ENCODE measurements around the gene CRYBG2.
A peak's percentile ranks its signal among the peaks of the same experiment; 100 is the strongest.

CRYBG2 gene

GRCh38 chr1:26281971-26282370 is 72.0 kb downstream of the CRYBG2 start:
- Histone ChIP-seq H3K4me3 (ENCODE audit: insufficient read depth, low read depth, low read length) (no peak overlapping the region), H3K27me3 (ENCODE audit: control insufficient read depth, insufficient read depth, low read length, poor library complexity, severe bottlenecking) (no peaks in the 10 kb centered on the region), H3K4me1 (ENCODE audit: control insufficient read depth, insufficient read depth, low read length) (peaks cover 37% of the 10 kb centered on the region), H3K27ac (ENCODE audit: insufficient read depth, low read depth, low read length, poor library complexity, severe bottlenecking) (peak overlapping the region; percentile 90), H3K9me3 (ENCODE audit: control insufficient read depth, low read length) (no peaks in the 10 kb centered on the region), H3K36me3 (ENCODE audit: control insufficient read depth, insufficient read depth, low read length) (peaks cover 13% of the 10 kb centered on the region)
- WGBS, 2 experiments, result 4 to 5% methylated on average over 15 of the region's 15 CpGs

GRCh38 chr1:26281091-26281958 is 72.6 kb downstream of the CRYBG2 start:
- H3K36me3 ChIP-seq (ENCODE audit: control insufficient read depth, insufficient read depth, low read length), result peaks cover 19% of the 10 kb centered on the region
- H3K27me3 ChIP-seq (ENCODE audit: control insufficient read depth, insufficient read depth, low read length, poor library complexity, severe bottlenecking), result no peaks in the 10 kb centered on the region
- 91 to 94% methylated on average over 5 of the region's 5 CpGs for WGBS, 2 experiments
- H3K4me1 ChIP-seq (ENCODE audit: control insufficient read depth, insufficient read depth, low read length), result peaks cover 37% of the 10 kb centered on the region
- peak overlapping the region; percentile 90 for H3K27ac ChIP-seq (ENCODE audit: insufficient read depth, low read depth, low read length, poor library complexity, severe bottlenecking)
- H3K4me3 ChIP-seq (ENCODE audit: insufficient read depth, low read depth, low read length), result peak overlapping the region; percentile 77
- no peaks in the 10 kb centered on the region for H3K9me3 ChIP-seq (ENCODE audit: control insufficient read depth, low read length)

GRCh38 chr1:26280333-26281042 is 73.4 kb downstream of the CRYBG2 start:
- Histone ChIP-seq H3K27ac (ENCODE audit: insufficient read depth, low read depth, low read length, poor library complexity, severe bottlenecking) (no peak overlapping the region), H3K4me1 (ENCODE audit: control insufficient read depth, insufficient read depth, low read length) (peaks cover 37% of the 10 kb centered on the region), H3K36me3 (ENCODE audit: control insufficient read depth, insufficient read depth, low read length) (peaks cover 22% of the 10 kb centered on the region), H3K4me3 (ENCODE audit: insufficient read depth, low read depth, low read length) (peak overlapping the region; percentile 77), H3K27me3 (ENCODE audit: control insufficient read depth, insufficient read depth, low read length, poor library complexity, severe bottlenecking) (no peaks in the 10 kb centered on the region), H3K9me3 (ENCODE audit: control insufficient read depth, low read length) (no peaks in the 10 kb centered on the region)
- WGBS, 2 experiments, result 32 to 33% methylated on average over 19 to 20 of the region's 20 CpGs

- 1 to 2% methylated on average over 65 to 66 of the region's 66 CpGs for WGBS, 2 experiments
- peak within 1 kb of the TSS; percentile 84 for H3K27ac ChIP-seq (ENCODE audit: insufficient read depth, low read depth, low read length, poor library complexity, severe bottlenecking)
- H3K9me3 ChIP-seq (ENCODE audit: control insufficient read depth, low read length), result no peaks in the 10 kb centered on the region
- peaks cover 37% of the 10 kb centered on the region for H3K4me1 ChIP-seq (ENCODE audit: control insufficient read depth, insufficient read depth, low read length)
- peaks cover 22% of the 10 kb centered on the region for H3K36me3 ChIP-seq (ENCODE audit: control insufficient read depth, insufficient read depth, low read length)
- peak within 1 kb of the TSS; percentile 77 for H3K4me3 ChIP-seq (ENCODE audit: insufficient read depth, low read depth, low read length)
- H3K27me3 ChIP-seq (ENCODE audit: control insufficient read depth, insufficient read depth, low read length, poor library complexity, severe bottlenecking), result no peaks in the 10 kb centered on the region
These were observed 74.2 kb downstream of the CRYBG2 start, which contains the start of gene SH3BGRL3 for GRCh38 chr1:26279456-26280332. Gene SH3BGRL3, plus strand, starts transcription at chr1:26280086. Its CDS starts 70 bp downstream, at chr1:26280156.

GRCh38 chr1:26278724-26279455 is 75.0 kb downstream of the CRYBG2 start:
- H3K27me3 ChIP-seq (ENCODE audit: control insufficient read depth, insufficient read depth, low read length, poor library complexity, severe bottlenecking), result no peaks in the 10 kb centered on the region
- peaks cover 37% of the 10 kb centered on the region for H3K4me1 ChIP-seq (ENCODE audit: control insufficient read depth, insufficient read depth, low read length)
- H3K9me3 ChIP-seq (ENCODE audit: control insufficient read depth, low read length), result no peaks in the 10 kb centered on the region
- H3K27ac ChIP-seq (ENCODE audit: insufficient read depth, low read depth, low read length, poor library complexity, severe bottlenecking), result peak overlapping the region; percentile 84
- peak overlapping the region; percentile 77 for H3K4me3 ChIP-seq (ENCODE audit: insufficient read depth, low read depth, low read length)
- H3K36me3 ChIP-seq (ENCODE audit: control insufficient read depth, insufficient read depth, low read length), result peaks cover 27% of the 10 kb centered on the region
- 82 to 85% methylated on average over 8 of the region's 9 CpGs for WGBS, 2 experiments

- Histone ChIP-seq H3K36me3 (ENCODE audit: control insufficient read depth, insufficient read depth, low read length) (peaks cover 27% of the 10 kb centered on the region), H3K27ac (ENCODE audit: insufficient read depth, low read depth, low read length, poor library complexity, severe bottlenecking) (no peak overlapping the region), H3K27me3 (ENCODE audit: control insufficient read depth, insufficient read depth, low read length, poor library complexity, severe bottlenecking) (no peaks in the 10 kb centered on the region), H3K4me3 (ENCODE audit: insufficient read depth, low read depth, low read length) (no peak overlapping the region), H3K9me3 (ENCODE audit: control insufficient read depth, low read length) (no peaks in the 10 kb centered on the region), H3K4me1 (ENCODE audit: control insufficient read depth, insufficient read depth, low read length) (peaks cover 37% of the 10 kb centered on the region)
- 90 to 92% methylated on average over 3 of the region's 4 CpGs for WGBS, 2 experiments
These were observed 75.6 kb downstream of the CRYBG2 start for GRCh38 chr1:26278303-26278702.

- H3K9me3 ChIP-seq (ENCODE audit: control insufficient read depth, low read length), result no peaks in the 10 kb centered on the region
- peaks cover 34% of the 10 kb centered on the region for H3K4me1 ChIP-seq (ENCODE audit: control insufficient read depth, insufficient read depth, low read length)
- peaks cover 27% of the 10 kb centered on the region for H3K36me3 ChIP-seq (ENCODE audit: control insufficient read depth, insufficient read depth, low read length)
- 93 to 95% methylated on average over 1 of the region's 1 CpG for WGBS, 2 experiments
- no peak overlapping the region for H3K27ac ChIP-seq (ENCODE audit: insufficient read depth, low read depth, low read length, poor library complexity, severe bottlenecking)
- no peaks in the 10 kb centered on the region for H3K27me3 ChIP-seq (ENCODE audit: control insufficient read depth, insufficient read depth, low read length, poor library complexity, severe bottlenecking)
- H3K4me3 ChIP-seq (ENCODE audit: insufficient read depth, low read depth, low read length), result no peak overlapping the region
These were observed 76.2 kb downstream of the CRYBG2 start for GRCh38 chr1:26277719-26278118.

GRCh38 chr1:26277261-26277661 is 76.7 kb downstream of the CRYBG2 start:
- no peaks in the 10 kb centered on the region for H3K27me3 ChIP-seq (ENCODE audit: control insufficient read depth, insufficient read depth, low read length, poor library complexity, severe bottlenecking)
- peaks cover 29% of the 10 kb centered on the region for H3K36me3 ChIP-seq (ENCODE audit: control insufficient read depth, insufficient read depth, low read length)
- H3K27ac ChIP-seq (ENCODE audit: insufficient read depth, low read depth, low read length, poor library complexity, severe bottlenecking), result no peak overlapping the region
- no peaks in the 10 kb centered on the region for H3K9me3 ChIP-seq (ENCODE audit: control insufficient read depth, low read length)
- H3K4me3 ChIP-seq (ENCODE audit: insufficient read depth, low read depth, low read length), result no peak overlapping the region
- peaks cover 29% of the 10 kb centered on the region for H3K4me1 ChIP-seq (ENCODE audit: control insufficient read depth, insufficient read depth, low read length)
- 94 to 97% methylated on average over 3 of the region's 3 CpGs for WGBS, 2 experiments

GRCh38 chr1:26276432-26276838 is 77.5 kb downstream of the CRYBG2 start:
- no peak overlapping the region for H3K27ac ChIP-seq (ENCODE audit: insufficient read depth, low read depth, low read length, poor library complexity, severe bottlenecking)
- peaks cover 37% of the 10 kb centered on the region for H3K36me3 ChIP-seq (ENCODE audit: control insufficient read depth, insufficient read depth, low read length)
- H3K4me1 ChIP-seq (ENCODE audit: control insufficient read depth, insufficient read depth, low read length), result peaks cover 21% of the 10 kb centered on the region
- no peaks in the 10 kb centered on the region for H3K9me3 ChIP-seq (ENCODE audit: control insufficient read depth, low read length)
- 93 to 99% methylated on average over 2 of the region's 2 CpGs for WGBS, 2 experiments
- H3K27me3 ChIP-seq (ENCODE audit: control insufficient read depth, insufficient read depth, low read length, poor library complexity, severe bottlenecking), result no peaks in the 10 kb centered on the region
- H3K4me3 ChIP-seq (ENCODE audit: insufficient read depth, low read depth, low read length), result no peak overlapping the region
